HG03521 (cell line): ENCODE data around the gene CORO2B.

Experiments used
- ATAC-seq: cut with Tn5 transposase; IDR thresholded peaks from one replicate; pipeline ENCODE4 v1.9.1; 2021; ENCODE audit warnings: mild to moderate bottlenecking, moderate library complexity; ENCODE audit not compliant: unreplicated experiment

CORO2B gene

GRCh38 chr15:68589783-68590710 lies 11.3 kb downstream of the CORO2B start:
- no peak for ATAC-seq

- no peak for ATAC-seq
Observed at GRCh38 chr15:68590721-68591389, 12.1 kb downstream of the CORO2B start.

DNA sequence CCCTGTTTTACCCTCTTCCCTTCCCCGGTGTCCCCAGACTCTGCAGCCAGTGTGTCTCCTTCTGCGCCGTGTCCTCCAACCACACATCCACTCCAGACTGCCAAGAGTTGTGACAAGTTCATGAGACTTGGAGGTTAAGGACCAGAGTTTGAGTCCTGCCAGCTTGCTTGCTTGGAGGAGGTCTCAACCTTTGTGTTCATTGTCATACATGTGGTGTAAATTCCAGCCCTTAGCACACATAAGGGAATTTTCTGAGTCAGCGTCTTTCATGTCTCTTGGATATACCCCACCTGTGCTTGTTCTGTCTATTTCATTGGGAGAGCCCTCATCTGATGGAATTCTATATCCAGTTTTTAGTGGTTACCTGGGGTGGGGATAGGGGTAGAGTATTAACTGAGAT lies 13.3 kb downstream of the CORO2B start:
- ATAC-seq, result no peak

GRCh38 chr15:68592544-68592943 lies 13.8 kb downstream of the CORO2B start:
- no peak for ATAC-seq

GRCh38 chr15:68593341-68593740 lies 14.5 kb downstream of the CORO2B start:
- ATAC-seq, result no peak

DNA sequence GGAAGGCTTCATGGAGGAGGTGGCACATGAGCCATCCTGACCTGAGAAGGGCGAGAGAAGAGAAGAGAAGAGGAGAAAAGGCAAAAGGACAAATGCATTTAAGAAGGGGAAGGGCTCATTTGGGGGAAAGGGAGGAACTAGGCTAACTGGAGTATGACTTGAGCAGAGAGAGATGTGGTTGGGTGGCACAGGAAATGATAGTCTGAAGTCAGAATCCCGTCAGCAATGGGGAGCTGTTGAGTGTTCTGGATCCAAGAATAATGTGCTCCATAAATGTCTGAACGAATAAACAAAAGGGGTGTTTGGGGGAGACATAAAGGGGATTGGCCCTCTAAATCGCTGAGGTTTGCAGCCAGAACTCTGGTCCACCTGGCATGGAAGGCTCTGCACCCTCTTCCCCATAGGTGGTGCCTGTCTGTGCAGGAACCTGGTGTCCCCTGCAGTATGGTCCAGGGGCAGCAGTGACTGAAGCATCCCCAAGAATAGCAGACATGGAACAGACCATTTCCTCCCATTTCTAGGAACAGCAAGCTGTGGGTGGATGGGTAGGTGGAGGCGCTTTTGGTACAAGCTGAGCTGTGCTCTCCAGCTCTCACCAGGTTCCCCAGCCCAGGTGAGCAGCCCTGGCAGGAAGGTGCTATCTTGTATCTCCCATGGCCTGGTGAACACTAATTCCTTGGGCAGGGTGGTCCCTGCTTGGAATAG lies 15.2 kb downstream of the CORO2B start:
- no peak for ATAC-seq

DNA sequence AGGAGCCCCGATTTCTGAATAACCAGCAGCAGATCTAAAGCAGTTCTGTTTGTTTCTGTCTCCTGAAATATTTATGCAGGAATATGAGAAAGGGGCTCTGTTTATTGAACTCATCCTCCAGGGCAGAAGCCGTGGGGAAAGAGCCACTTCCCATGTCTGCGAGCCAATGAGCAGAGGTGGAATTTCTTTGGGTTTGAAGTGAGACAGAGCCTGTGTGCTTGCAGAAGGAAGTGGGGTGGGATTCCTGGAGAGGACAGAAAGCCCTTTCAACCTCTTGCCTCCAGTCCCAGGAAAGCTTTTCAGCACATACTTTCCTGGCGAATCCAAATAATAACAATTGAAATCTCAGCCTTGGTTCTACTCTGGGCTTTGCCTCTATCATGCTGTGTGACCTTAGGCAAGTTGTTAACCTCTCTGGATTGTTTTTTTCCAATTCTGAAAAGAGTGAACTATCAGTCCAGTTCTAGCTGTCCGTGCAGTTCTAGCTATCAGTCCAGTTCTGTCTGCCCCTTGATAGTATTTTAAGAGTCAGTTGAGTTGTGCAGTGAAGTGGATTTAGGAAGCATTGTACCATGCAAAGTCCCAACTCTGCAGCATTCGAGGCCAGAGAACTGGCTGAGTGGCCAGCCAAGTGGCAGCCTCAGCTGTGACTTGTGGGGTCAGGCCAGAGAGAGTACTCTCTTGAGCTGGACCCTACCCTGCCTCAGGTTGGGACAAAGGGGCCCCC lies 15.9 kb downstream of the CORO2B start:
- ATAC-seq, result no peak

GRCh38 chr15:68595260-68595564 lies 16.4 kb downstream of the CORO2B start:
- ATAC-seq, result no peak

- ATAC-seq, result no peak
Observed at GRCh38 chr15:68595761-68596160, 17.0 kb downstream of the CORO2B start.

GRCh38 chr15:68596691-68597090 lies 17.9 kb downstream of the CORO2B start:
- ATAC-seq, result no peak

GRCh38 chr15:68597581-68597980 lies 18.8 kb downstream of the CORO2B start:
- no peak for ATAC-seq

DNA sequence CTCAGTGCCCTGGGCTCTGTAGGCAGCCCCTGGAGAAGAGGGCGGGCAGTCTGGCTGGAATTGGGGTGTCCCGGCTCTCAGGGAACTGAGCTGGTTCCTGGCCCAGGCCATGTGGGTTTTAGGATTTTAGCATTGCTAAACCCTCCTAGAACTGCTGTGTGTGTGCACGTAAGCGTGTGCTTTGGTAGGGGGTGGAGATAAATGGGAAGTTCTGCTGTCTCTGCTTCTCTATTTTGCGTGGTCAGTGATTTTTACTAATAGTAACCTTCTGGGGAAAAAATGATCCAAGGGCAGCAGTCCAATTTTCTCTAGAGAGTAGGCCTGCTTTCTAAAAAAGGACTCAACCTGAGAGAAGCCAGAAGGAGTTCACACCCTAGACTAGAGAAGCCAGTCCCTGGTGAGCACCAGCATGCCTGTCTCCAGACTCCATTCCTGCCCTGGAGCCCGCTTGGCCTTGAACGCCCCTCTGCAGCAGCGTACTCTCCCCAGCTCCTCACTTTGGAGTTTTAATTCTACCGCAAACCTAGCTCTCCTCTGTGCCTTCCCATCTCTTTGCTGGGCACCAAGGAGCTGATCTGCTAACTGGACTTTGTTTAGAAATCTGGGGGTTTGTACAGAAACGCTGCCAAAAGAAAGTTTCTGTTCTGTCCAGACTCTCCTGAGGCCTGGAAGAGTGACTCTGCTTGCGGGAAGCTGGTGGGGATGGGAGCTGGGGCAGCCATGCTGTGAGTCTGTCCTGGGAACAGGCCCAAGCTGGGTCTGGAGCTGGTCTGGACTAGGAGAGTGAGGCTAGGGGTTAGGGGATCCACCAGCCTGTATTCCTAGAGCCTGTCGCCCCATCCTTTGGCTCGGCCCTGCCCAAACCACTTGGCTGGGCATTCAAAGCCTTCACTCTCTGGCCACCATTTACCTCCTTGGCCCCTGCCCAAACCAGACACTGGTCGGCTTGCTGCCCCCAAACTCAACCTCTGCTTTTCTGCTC lies 19.7 kb downstream of the CORO2B start:
- no peak for ATAC-seq

DNA sequence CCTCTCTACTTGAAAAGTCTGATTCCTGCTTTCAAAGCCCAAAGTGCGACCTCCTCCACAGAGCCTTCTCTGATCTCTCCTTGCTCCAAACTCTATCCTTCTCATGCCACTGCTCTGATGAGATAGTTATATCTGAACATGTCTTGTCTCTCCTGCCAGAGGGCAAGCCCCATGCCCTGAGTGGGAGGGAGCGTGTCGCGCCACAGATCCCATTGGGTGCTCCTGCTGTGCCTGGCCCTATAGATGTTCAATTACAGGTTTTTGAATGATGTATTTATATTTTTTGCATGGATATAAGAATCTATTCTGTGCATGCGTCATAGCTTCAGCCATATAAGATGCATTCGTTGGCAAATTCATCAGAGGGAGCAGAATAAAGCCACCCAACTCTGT lies 20.4 kb downstream of the CORO2B start:
- no peak for ATAC-seq

DNA sequence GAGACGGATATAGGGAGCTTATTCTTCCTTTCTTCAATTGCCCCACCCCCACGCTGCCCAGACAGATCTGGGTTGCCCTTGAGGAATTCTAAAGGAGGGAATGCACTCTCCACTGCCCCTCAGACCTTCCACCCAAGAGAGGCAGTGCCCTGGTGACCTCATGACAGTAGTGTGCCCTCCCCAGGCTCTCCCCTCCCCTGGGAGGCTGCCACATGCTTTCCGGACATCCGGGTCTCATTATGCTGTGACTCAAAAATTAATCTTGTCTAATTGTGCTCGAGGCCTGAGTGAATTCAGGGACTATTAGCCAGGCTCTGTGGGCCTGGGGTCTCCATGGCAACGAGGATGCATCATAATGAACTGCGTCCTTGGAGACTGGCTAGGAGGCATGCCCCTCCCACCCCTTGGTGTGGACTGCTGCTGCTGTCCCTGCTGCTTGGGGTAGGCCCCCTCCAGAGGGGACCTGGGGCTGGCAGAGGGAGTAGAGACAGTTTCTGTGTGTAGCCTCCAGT lies 20.8 kb downstream of the CORO2B start:
- ATAC-seq, result no peak

DNA sequence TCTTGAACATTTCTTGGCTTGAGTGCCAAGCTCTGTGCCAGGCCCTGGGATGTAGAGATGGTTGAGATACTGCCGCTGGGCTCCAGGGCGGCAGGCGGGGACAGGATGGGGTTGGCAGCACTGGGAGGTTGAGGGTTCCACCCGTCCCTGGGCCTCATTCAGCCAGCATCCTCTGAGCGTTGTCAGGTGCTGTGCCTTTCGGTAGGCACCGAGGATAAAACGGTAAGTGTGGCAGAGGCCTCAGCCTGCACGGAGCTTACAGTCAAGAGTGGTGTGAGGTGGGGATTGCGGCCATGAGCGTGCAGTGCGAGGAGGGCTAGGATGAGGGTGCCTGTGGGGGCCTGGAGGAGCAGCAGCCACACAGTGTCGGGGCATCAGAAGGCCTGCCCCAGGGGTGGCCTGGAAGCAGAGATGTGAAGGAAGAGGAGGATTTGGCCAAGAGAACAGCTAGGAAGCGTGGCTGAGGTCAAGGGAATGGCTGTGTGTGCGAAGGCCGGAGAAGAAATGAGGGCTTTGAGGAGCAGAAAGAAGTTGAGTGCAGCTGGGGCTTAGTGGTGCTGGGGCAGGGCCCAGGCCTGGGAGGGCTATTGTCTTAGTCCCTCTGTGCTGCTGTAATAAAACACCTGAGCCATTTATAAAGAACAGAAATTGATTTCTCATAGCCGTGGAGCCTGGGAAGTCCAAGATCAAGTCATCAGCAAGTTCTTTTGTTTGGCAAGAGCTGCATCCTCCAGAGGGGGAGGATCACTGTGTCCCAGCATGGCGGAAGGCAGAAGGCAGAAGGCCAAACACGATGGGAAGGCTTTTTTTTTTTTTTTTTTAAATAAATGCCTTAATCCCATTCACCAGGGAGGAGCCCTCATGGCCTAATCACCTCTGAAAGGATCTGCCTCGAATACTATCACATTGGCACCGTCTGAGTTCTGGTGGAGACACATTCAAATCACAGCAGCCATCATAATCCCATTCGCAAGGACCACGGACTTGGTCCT lies 22.7 kb downstream of the CORO2B start:
- ATAC-seq, result no peak

DNA sequence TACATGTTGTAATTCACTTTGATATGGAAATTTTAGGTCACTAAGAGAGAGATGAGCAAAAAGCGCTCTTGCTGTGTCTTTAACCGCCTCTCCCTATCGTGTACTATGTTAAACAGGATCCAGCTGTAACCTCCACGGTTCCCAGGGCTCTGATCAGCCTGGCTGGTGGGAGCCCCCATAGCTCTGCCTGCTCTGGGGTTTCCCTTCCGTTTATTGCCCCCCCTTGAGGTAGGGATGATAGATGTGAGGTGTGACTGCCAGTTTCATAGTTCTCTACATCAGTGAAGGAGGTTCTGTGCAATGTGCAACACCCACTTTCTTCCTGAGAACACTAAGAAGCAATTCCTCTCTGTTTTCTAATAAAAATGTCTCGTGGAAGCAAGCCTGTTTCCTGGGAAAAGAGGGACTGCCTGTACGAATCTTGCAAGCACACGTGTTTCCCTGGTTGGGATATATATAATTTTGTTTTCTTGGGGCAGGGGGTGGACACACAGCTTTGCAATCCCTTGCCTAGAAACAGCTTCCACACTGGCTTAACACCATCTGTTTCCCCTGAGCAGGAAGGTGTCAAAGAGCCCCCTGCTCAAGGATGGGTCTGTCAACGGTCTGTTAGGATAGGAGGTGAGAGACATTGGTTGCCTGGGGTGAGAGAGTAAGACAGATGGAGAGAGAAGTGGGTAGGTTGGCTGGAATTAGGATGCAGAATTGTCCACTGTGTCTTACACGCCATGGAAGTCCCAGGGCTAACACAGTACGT lies 23.8 kb downstream of the CORO2B start:
- ATAC-seq, result no peak

- ATAC-seq, result no peak
Observed at GRCh38 chr15:68603216-68603595, 24.4 kb downstream of the CORO2B start.

DNA sequence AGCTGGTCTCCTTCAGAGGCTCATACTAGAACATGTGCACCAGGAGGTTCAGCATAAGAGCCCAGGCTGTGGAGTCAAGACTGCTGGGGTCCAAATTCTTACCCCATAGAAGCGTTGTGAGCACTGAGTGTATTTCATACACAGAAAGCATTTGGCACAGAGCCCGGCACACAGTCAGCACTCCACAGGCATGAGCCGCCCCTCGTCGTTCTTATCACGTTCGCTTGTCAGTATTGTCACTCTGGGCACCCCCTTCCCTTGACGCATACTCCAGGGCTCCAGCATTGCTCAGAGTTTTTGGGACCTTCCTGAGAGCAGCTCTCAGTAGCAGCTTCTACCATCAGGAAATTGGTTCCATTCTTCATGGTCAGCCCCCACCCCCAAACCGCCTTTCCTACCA lies 25.2 kb downstream of the CORO2B start:
- no peak for ATAC-seq
